Erythroblast (primary cell): Measurements from ENCODE around the gene PPME1.

Source experiments
- GATA1 ChIP-seq: IDR thresholded peaks from 2 replicates; pipeline ENCODE4 v1.6.1; 2011; ENCODE audit warnings: low read depth, mild to moderate bottlenecking, control low read depth, low read length, moderate library complexity
- POLR2A ChIP-seq: IDR thresholded peaks from 2 replicates; pipeline ENCODE4 v1.6.1; 2011; ENCODE audit warnings: mild to moderate bottlenecking, low read length

DNA sequence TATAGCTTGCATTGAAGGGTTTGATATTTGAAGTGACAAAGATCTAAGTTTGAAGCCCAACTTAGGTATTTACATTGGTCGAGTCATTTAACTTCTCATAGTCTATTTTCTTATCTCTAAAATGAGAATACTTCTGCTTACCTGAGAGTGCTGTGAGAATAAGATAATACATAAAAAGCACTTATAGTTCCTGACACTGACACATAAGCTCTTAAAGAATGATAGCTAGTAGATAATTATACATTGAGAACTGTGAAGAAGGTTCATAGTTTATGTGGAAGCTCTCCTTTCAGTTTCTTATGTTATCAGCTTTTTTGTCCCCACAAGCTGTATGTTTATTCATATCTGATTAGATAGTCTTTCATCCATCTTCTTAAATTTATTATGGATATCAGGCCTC is 4.8 kb downstream of the PPME1 start:
- TF ChIP-seq POLR2A (no peak), GATA1 (no peak)
